Measurements from ENCODE around the gene XCL2.
"Not testable (repeated sequence)": the region's sequence is repeated elsewhere in the genome, so short reads cannot be mapped to it uniquely, and the experiment has no call there.

Gene XCL2

DNA sequence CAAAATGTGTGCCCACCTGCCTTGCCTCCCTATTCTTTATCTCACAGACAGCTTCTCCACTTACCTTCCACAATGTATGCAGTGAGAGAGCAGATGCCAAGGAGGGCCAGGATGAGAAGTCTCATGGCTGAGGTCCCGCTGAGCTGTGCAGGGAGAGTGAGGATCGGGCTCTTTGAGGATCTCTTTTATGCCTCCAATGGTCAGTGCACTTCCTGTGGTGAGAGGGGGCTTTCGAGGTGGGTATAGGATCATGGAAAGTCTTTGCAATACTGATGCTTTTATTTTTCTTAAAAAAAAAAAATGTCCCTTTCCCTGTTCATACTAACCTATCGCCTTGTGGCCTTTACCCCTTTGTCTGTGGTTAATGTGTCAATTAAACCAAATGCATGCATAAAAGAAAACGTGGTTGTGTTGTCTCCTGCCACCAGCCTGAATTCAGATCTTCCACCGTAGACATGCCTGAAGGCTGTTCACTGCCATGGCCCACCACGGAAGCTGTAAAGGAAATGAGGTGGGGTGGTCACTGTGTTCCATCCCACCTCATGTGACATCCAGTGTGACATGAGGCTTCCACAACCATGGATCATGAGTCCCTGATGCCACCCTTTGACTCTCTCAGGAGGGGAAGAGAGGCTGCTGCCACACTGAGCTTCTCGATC, at the start of gene XCL2:
XCL2 (minus strand) TSS at position 158 of the 659 bp plus-strand sequence; CDS start at position 125, 33 bp downstream.
- H3K36me3 ChIP-seq; H3K9me3 ChIP-seq; H3K27ac ChIP-seq; H3K27me3 ChIP-seq; H3K4me1 ChIP-seq (ENCODE audit: control insufficient read depth in 1 of 2, insufficient read depth in 1 of 2, low read depth in 1 of 2, low read length in 1 of 2); H3K4me3 ChIP-seq (ENCODE audit: low read depth in 1 of 2, low read length in 1 of 2): not testable (repeated sequence)

- Histone ChIP-seq H3K9me3 (no peaks in the 10 kb centered on the region), H3K27me3 (no peaks in the 10 kb centered on the region), H3K27ac (no peak overlapping the region), H3K4me3 (ENCODE audit: low read depth in 1 of 2, low read length in 1 of 2) (no peak overlapping the region), H3K4me1 (ENCODE audit: control insufficient read depth in 1 of 2, insufficient read depth in 1 of 2, low read depth in 1 of 2, low read length in 1 of 2) (no peaks in the 10 kb centered on the region), H3K36me3 (no peaks in the 10 kb centered on the region)
- TF ChIP-seq, protein P1, sequence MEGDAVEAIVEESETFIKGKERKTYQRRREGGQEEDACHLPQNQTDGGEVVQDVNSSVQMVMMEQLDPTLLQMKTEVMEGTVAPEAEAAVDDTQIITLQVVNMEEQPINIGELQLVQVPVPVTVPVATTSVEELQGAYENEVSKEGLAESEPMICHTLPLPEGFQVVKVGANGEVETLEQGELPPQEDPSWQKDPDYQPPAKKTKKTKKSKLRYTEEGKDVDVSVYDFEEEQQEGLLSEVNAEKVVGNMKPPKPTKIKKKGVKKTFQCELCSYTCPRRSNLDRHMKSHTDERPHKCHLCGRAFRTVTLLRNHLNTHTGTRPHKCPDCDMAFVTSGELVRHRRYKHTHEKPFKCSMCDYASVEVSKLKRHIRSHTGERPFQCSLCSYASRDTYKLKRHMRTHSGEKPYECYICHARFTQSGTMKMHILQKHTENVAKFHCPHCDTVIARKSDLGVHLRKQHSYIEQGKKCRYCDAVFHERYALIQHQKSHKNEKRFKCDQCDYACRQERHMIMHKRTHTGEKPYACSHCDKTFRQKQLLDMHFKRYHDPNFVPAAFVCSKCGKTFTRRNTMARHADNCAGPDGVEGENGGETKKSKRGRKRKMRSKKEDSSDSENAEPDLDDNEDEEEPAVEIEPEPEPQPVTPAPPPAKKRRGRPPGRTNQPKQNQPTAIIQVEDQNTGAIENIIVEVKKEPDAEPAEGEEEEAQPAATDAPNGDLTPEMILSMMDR (IDR thresholded peaks at IDR 0.05), result no peak
Measured at GRCh38 chr1:168591641-168592250, 47.9 kb upstream of the XCL2 start.

DNA sequence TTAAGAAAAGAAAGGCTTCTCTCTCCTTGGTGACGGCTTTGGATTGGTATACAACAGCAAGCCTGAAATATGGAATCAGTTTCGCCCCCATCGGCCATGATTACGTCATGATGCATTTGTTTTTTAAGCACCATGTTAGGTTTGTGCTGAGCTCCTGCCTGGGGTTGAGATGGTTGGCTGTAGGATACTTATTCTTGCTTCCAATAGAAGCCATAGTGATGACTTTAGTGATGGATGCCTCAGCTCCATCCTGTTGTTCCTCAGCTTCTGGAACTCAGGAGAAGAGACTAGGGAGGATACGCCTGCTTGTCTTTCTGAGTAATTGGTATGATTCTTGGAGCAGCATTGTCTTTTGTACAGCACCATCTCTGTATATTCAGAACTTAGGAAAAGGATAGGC, 47.3 kb upstream of the XCL2 start:
- no peaks in the 10 kb centered on the region for H3K4me1 ChIP-seq (ENCODE audit: control insufficient read depth in 1 of 2, insufficient read depth in 1 of 2, low read depth in 1 of 2, low read length in 1 of 2)
- TF ChIP-seq, protein P1 (IDR thresholded peaks at IDR 0.05), result no peak
- H3K36me3 ChIP-seq, result no peaks in the 10 kb centered on the region
- no peaks in the 10 kb centered on the region for H3K9me3 ChIP-seq
- no peak overlapping the region for H3K27ac ChIP-seq
- H3K27me3 ChIP-seq, result no peaks in the 10 kb centered on the region
- H3K4me3 ChIP-seq (ENCODE audit: low read depth in 1 of 2, low read length in 1 of 2), result no peak overlapping the region

DNA sequence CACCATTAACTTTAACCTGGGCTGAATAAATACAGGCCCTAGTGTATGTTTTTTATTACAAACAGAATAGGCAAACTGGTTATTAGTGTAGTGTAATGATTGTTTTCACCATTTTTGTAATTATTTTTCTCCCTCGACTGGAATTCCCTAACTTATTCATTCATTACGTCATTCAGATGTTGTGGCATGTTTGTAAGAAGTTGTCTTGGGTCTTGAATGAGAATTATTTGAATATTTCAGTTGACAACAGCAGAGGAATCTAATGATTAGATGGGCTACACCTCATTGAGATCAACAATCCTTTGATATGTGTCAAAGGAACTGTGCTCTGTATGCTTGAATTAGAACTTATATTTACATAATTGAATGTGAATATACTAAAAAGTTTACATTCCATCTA, 45.4 kb upstream of the XCL2 start:
- no peaks in the 10 kb centered on the region for H3K27me3 ChIP-seq

DNA sequence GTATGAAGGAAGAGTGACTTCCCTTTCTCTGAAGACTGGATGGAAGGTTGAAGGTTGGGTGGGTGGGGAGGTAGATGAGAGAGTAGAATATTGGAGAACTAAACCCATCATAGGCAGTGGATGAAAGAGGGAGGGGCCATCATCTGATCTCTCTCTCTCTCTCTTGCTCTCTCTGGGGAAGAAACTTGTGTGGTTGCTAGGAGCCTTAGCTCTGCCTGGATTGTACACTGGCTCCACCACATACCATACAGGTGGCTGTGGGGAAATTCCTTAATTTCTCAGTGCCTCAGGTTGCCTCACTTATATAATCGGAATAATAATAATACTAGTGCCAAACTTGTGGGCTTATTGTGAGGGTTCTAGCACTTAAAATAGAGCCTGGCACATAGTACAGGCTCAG, 42.1 kb upstream of the XCL2 start:
- TF ChIP-seq, protein P1 (IDR thresholded peaks at IDR 0.05), result no peak

More for the DNA sequence above, 45.4 kb upstream of the XCL2 start:
- Histone ChIP-seq H3K4me1 (ENCODE audit: control insufficient read depth in 1 of 2, insufficient read depth in 1 of 2, low read depth in 1 of 2, low read length in 1 of 2) (no peaks in the 10 kb centered on the region), H3K27ac (no peak overlapping the region), H3K4me3 (ENCODE audit: low read depth in 1 of 2, low read length in 1 of 2) (no peak overlapping the region), H3K9me3 (no peaks in the 10 kb centered on the region), H3K36me3 (no peaks in the 10 kb centered on the region)
- TF ChIP-seq, protein P1 (IDR thresholded peaks at IDR 0.05), result no peak

GRCh38 chr1:168585191-168585590, 41.4 kb upstream of the XCL2 start:
- H3K27me3 ChIP-seq, result no peaks in the 10 kb centered on the region
- H3K4me1 ChIP-seq (ENCODE audit: control insufficient read depth in 1 of 2, insufficient read depth in 1 of 2, low read depth in 1 of 2, low read length in 1 of 2), result no peaks in the 10 kb centered on the region
- no peaks in the 10 kb centered on the region for H3K9me3 ChIP-seq
- H3K4me3 ChIP-seq (ENCODE audit: low read depth in 1 of 2, low read length in 1 of 2), result no peak overlapping the region
- no peaks in the 10 kb centered on the region for H3K36me3 ChIP-seq
- TF ChIP-seq, protein P1 (IDR thresholded peaks at IDR 0.05), result no peak
- no peak overlapping the region for H3K27ac ChIP-seq

More for the DNA sequence above, 42.1 kb upstream of the XCL2 start:
- no peak overlapping the region for H3K4me3 ChIP-seq (ENCODE audit: low read depth in 1 of 2, low read length in 1 of 2)
- H3K9me3 ChIP-seq, result no peaks in the 10 kb centered on the region
- no peaks in the 10 kb centered on the region for H3K36me3 ChIP-seq
- H3K27ac ChIP-seq, result no peak overlapping the region
- no peaks in the 10 kb centered on the region for H3K27me3 ChIP-seq
- no peaks in the 10 kb centered on the region for H3K4me1 ChIP-seq (ENCODE audit: control insufficient read depth in 1 of 2, insufficient read depth in 1 of 2, low read depth in 1 of 2, low read length in 1 of 2)
